Measurements from ENCODE around the gene SET. TPM values are rescaled to one million over a fixed set of nuclear protein-coding genes. Genes with fewer than 3 reads are reported as not detected.

Gene SET
- polyA plus RNA-seq, 1 donor (not counting 4 experiments of a cell fraction or from before 2014, with no cell fraction given), result 267 TPM

- no peak overlapping the region for H3K9ac ChIP-seq (ENCODE audit: control insufficient read depth, extremely low read depth, insufficient read depth, low read length)
- H2AFZ ChIP-seq (ENCODE audit: control insufficient read depth, low read length), result no peak overlapping the region
- H3K27ac ChIP-seq (ENCODE audit: control insufficient read depth, insufficient read depth, low read length), result no peak overlapping the region
- H3K4me1 ChIP-seq (ENCODE audit: control insufficient read depth, extremely low read depth, insufficient read depth, low read length), result peaks cover 7% of the 10 kb centered on the region
- no peak overlapping the region for H3K4me3 ChIP-seq (ENCODE audit: control insufficient read depth in 2 of 3, extremely low read depth in 1 of 3, insufficient read depth in 2 of 3, low read depth in 1 of 3, low read length in 3 of 3)
- H3K4me2 ChIP-seq (ENCODE audit: control insufficient read depth, extremely low read depth, insufficient read depth, low read depth, low read length), result no peak overlapping the region
- DNase-seq (ENCODE audit: low read depth, low spot score) (no peak), FAIRE-seq (no peak)
- H3K9me3 ChIP-seq (ENCODE audit: control insufficient read depth, low read depth, low read length), result no peaks in the 10 kb centered on the region
- no peaks in the 10 kb centered on the region for H3K9me1 ChIP-seq (ENCODE audit: control insufficient read depth, extremely low read depth, insufficient read depth, low read length)
- no peaks in the 10 kb centered on the region for H3K27me3 ChIP-seq (ENCODE audit: control insufficient read depth, extremely low read depth, insufficient read depth, low read length)
- TF ChIP-seq CTCF (optimal IDR thresholded peaks at IDR 0.05 in 1 of 3, IDR thresholded peaks at IDR 0.05 in 1 of 3, conservative IDR thresholded peaks at IDR 0.05 in 1 of 3; ENCODE audit: extremely low read depth in 1 of 3, insufficient read depth in 2 of 3, low read length in 3 of 3) (no peak), EZH2 (IDR thresholded peaks at IDR 0.05; ENCODE audit: low read length) (no peak)
- peaks cover 7% of the 10 kb centered on the region for H3K79me2 ChIP-seq (ENCODE audit: control insufficient read depth, insufficient read depth, low read length)
- dilution Hi-C loops (cut with MboI; ENCODE audit: extremely low pct_ligation_motif_present, low sequenced_read_pairs), result no loop called here
- peaks cover 6% of the 10 kb centered on the region in 2 experiments for H3K36me3 ChIP-seq (ENCODE audit: control insufficient read depth in 2 of 2, extremely low read depth in 1 of 2, insufficient read depth in 2 of 2, low read length in 2 of 2)
- H4K20me1 ChIP-seq (ENCODE audit: control insufficient read depth, extremely low read depth, insufficient read depth, low read length), result no peaks in the 10 kb centered on the region
These were observed 29.5 kb downstream of the SET start for GRCh38 chr9:128718475-128718874.

GRCh38 chr9:128719919-128720605 lies 31.0 kb downstream of the SET start:
- no peak overlapping the region for H3K4me2 ChIP-seq (ENCODE audit: control insufficient read depth, extremely low read depth, insufficient read depth, low read depth, low read length)
- no peak for DNase-seq (ENCODE audit: low read depth, low spot score)
- no peak for TF ChIP-seq EZH2 (IDR thresholded peaks at IDR 0.05; ENCODE audit: low read length)
- no peaks in the 10 kb centered on the region for H3K9me3 ChIP-seq (ENCODE audit: control insufficient read depth, low read depth, low read length)
- FAIRE-seq, result no peak
- no peaks in the 10 kb centered on the region for H4K20me1 ChIP-seq (ENCODE audit: control insufficient read depth, extremely low read depth, insufficient read depth, low read length)
- no peak overlapping the region for H3K4me3 ChIP-seq (ENCODE audit: control insufficient read depth in 2 of 3, extremely low read depth in 1 of 3, insufficient read depth in 2 of 3, low read depth in 1 of 3, low read length in 3 of 3)
- H3K4me1 ChIP-seq (ENCODE audit: control insufficient read depth, extremely low read depth, insufficient read depth, low read length), result peaks cover 13% of the 10 kb centered on the region
- H3K36me3 ChIP-seq (ENCODE audit: control insufficient read depth in 2 of 2, extremely low read depth in 1 of 2, insufficient read depth in 2 of 2, low read length in 2 of 2), result peaks cover 6% of the 10 kb centered on the region in 2 experiments
- no peak overlapping the region for H3K9ac ChIP-seq (ENCODE audit: control insufficient read depth, extremely low read depth, insufficient read depth, low read length)
- no peak overlapping the region for H2AFZ ChIP-seq (ENCODE audit: control insufficient read depth, low read length)
- H3K27me3 ChIP-seq (ENCODE audit: control insufficient read depth, extremely low read depth, insufficient read depth, low read length), result no peaks in the 10 kb centered on the region
- H3K79me2 ChIP-seq (ENCODE audit: control insufficient read depth, insufficient read depth, low read length), result peaks cover 11% of the 10 kb centered on the region
- H3K27ac ChIP-seq (ENCODE audit: control insufficient read depth, insufficient read depth, low read length), result no peak overlapping the region
- dilution Hi-C loops (cut with MboI; ENCODE audit: extremely low pct_ligation_motif_present, low sequenced_read_pairs), result no loop called here
- no peaks in the 10 kb centered on the region for H3K9me1 ChIP-seq (ENCODE audit: control insufficient read depth, extremely low read depth, insufficient read depth, low read length)
